WTC11 (cell line): ENCODE measurements around the gene CACNA1C. TPM values are rescaled to one million over a fixed set of nuclear protein-coding genes. Genes with fewer than 3 reads are reported as not detected.

Source experiments
- ATAC-seq: fragments of 200-7000 bp; cut with Tn5 transposase; 2 replicates; pipeline ENCODE4 v1.10.0; 2021; ENCODE audit warnings: mild to moderate bottlenecking, moderate library complexity
- CTCF ChIA-PET: fragments of 300-600 bp; sonication (Branson Sonifier 250); formaldehyde crosslinking; loops from one replicate; lab custom pipeline; 2021; ENCODE audit warnings: antibody characterized with exemption; lab: Charles Lee
- POLR2A ChIA-PET: fragments of 350-600 bp; sonication (Branson Sonifier 250); formaldehyde crosslinking; loops from one replicate; lab custom pipeline; 2021; ENCODE audit warnings: antibody characterized with exemption; lab: Charles Lee
- DNase-seq: peaks from one replicate; pipeline ENCODE4 v3.0.0; 2021; ENCODE audit warnings: low spot score
- H3K27ac Mint-ChIP-seq: 2 replicates; pipeline ENCODE4 v1.8.0; 2021; ENCODE audit warnings: mixed read lengths
- H3K27me3 Mint-ChIP-seq: 2 replicates; pipeline ENCODE4 v1.8.0; 2021; ENCODE audit warnings: low read depth, mild to moderate bottlenecking, moderate library complexity, mixed read lengths
- H3K36me3 Mint-ChIP-seq: 2 replicates; pipeline ENCODE4 v1.8.0; 2021; ENCODE audit warnings: mixed read lengths
- H3K4me1 Mint-ChIP-seq: 2 replicates; pipeline ENCODE4 v1.8.0; 2022; ENCODE audit warnings: mixed read lengths
- H3K4me3 Mint-ChIP-seq: 2 replicates; pipeline ENCODE4 v1.8.0; 2021; ENCODE audit warnings: mild to moderate bottlenecking, moderate library complexity, mixed read lengths
- H3K9me3 Mint-ChIP-seq: 2 replicates; pipeline ENCODE4 v1.8.0; 2021; ENCODE audit warnings: mixed read lengths
- AR ChIP-seq: fragments of 250-450 bp; sonication (Bioruptor Pico); IDR thresholded peaks from 2 replicates; pipeline ENCODE4 v1.9.0; 2021; ENCODE audit warnings: mild to moderate bottlenecking
- ATF1 ChIP-seq: sonication (generic); formaldehyde crosslinking; IDR thresholded peaks from 2 replicates; pipeline ENCODE4 v1.8.1; 2023; ENCODE audit warnings: mild to moderate bottlenecking, moderate library complexity, missing genetic modification reagents
- ATF2 ChIP-seq: sonication (generic); formaldehyde crosslinking; IDR thresholded peaks from 2 replicates; pipeline ENCODE4 v1.8.1; 2022; ENCODE audit warnings: low read depth, missing genetic modification reagents, borderline replicate concordance
- CBFB ChIP-seq: sonication (generic); formaldehyde crosslinking; IDR thresholded peaks from 2 replicates; pipeline ENCODE4 v1.8.1; 2022; ENCODE audit warnings: mild to moderate bottlenecking, low read depth, missing genetic modification reagents
- CREB1 ChIP-seq: sonication (generic); formaldehyde crosslinking; IDR thresholded peaks from 2 replicates; pipeline ENCODE4 v1.8.0; 2023; ENCODE audit warnings: mild to moderate bottlenecking, missing genetic modification reagents
- EMX1 ChIP-seq: fragments of 250-450 bp; sonication (Bioruptor Pico); IDR thresholded peaks from 2 replicates; pipeline ENCODE4 v1.8.0; 2021; ENCODE audit warnings: mild to moderate bottlenecking
- MAX ChIP-seq: sonication (generic); formaldehyde crosslinking; IDR thresholded peaks from 2 replicates; pipeline ENCODE4 v1.8.0; 2022; ENCODE audit warnings: mild to moderate bottlenecking, missing genetic modification reagents
- NR1H2 ChIP-seq: sonication (generic); formaldehyde crosslinking; IDR thresholded peaks from 2 replicates; pipeline ENCODE4 v1.9.0; 2021; ENCODE audit warnings: mild to moderate bottlenecking, moderate library complexity, missing genetic modification reagents
- RELA ChIP-seq: sonication (generic); formaldehyde crosslinking; IDR thresholded peaks from 2 replicates; pipeline ENCODE4 v1.8.1; 2022; ENCODE audit warnings: missing genetic modification reagents, mild to moderate bottlenecking, borderline replicate concordance
- SOX15 ChIP-seq: fragments of 250-450 bp; sonication (Bioruptor Pico); IDR thresholded peaks from 2 replicates; pipeline ENCODE4 v1.9.0; 2021; ENCODE audit warnings: mild to moderate bottlenecking
- ZBTB43 ChIP-seq: sonication (generic); formaldehyde crosslinking; IDR thresholded peaks from 2 replicates; pipeline ENCODE4 v1.8.1; 2023; ENCODE audit warnings: mild to moderate bottlenecking, missing genetic modification reagents
- ZNF121 ChIP-seq: sonication (generic); formaldehyde crosslinking; IDR thresholded peaks from 2 replicates; pipeline ENCODE4 v1.8.0; 2023; ENCODE audit warnings: missing genetic modification reagents
- total RNA-seq: library from RNA; stranded (reverse); gene quantifications from 3 replicates; pipeline ENCODE4 v1.2.3, GENCODE V29; 2021
- TF ChIP-seq, protein P1 (sequence below): fragments of 250-450 bp; sonication (Bioruptor Pico); IDR thresholded peaks from 2 replicates; pipeline ENCODE4 v1.8.0; 2021; ENCODE audit warnings: mild to moderate bottlenecking
- TF ChIP-seq, protein P2 (sequence below): sonication (generic); formaldehyde crosslinking; IDR thresholded peaks from 2 replicates; pipeline ENCODE4 v1.8.1; 2023; ENCODE audit warnings: mild to moderate bottlenecking, missing genetic modification reagents, moderate library complexity
- TF ChIP-seq, protein P3 (sequence below): sonication (generic); formaldehyde crosslinking; IDR thresholded peaks from 2 replicates; pipeline ENCODE4 v1.8.0; 2022; ENCODE audit warnings: mild to moderate bottlenecking, missing genetic modification reagents
- TF ChIP-seq, protein P4 (sequence below): sonication (generic); formaldehyde crosslinking; IDR thresholded peaks from 2 replicates; pipeline ENCODE4 v1.8.1; 2023; ENCODE audit warnings: mild to moderate bottlenecking, missing genetic modification reagents, moderate library complexity
- TF ChIP-seq, protein P5 (sequence below): sonication (generic); formaldehyde crosslinking; IDR thresholded peaks from 2 replicates; pipeline ENCODE4 v1.8.1; 2022; ENCODE audit warnings: mild to moderate bottlenecking, missing genetic modification reagents, moderate library complexity, borderline replicate concordance

CACNA1C gene
- total RNA-seq, 1 experiment from 2014 or later = 1.7 TPM

- CTCF ChIA-PET = interaction anchor here (1.4 to 12.7 kb wide), 5 partner anchors 17 to 352 kb away, joined by 3 to 169 read pairs (median 4); no protein-coding TSS in a partner anchor
- H3K27me3 Mint-ChIP-seq = peaks cover 3% of the 10 kb centered on the region; the same call in 1 of the 2 replicates
- no peaks in the 10 kb centered on the region for H3K36me3 Mint-ChIP-seq
- DNase-seq (no peak), ATAC-seq (no peak)
- no peak overlapping the region for H3K27ac Mint-ChIP-seq
- H3K9me3 Mint-ChIP-seq = no peaks in the 10 kb centered on the region
- peaks cover 68% of the 10 kb centered on the region for H3K4me1 Mint-ChIP-seq
- POLR2A ChIA-PET = interaction anchor here (0.5 kb wide), 1 partner anchor 39 kb away, joined by 4 read pairs; no protein-coding TSS in a partner anchor
- TF ChIP-seq CREB1 (CRISPR knock-in tag) (no peak), EMX1 (CRISPR knock-in tag) (no peak), CBFB (CRISPR knock-in tag) (no peak)
- TF ChIP-seq, protein P1, sequence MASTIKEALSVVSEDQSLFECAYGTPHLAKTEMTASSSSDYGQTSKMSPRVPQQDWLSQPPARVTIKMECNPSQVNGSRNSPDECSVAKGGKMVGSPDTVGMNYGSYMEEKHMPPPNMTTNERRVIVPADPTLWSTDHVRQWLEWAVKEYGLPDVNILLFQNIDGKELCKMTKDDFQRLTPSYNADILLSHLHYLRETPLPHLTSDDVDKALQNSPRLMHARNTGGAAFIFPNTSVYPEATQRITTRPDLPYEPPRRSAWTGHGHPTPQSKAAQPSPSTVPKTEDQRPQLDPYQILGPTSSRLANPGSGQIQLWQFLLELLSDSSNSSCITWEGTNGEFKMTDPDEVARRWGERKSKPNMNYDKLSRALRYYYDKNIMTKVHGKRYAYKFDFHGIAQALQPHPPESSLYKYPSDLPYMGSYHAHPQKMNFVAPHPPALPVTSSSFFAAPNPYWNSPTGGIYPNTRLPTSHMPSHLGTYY (CRISPR knock-in tag) = no peak
- H3K4me3 Mint-ChIP-seq = no peak overlapping the region
Measured at GRCh38 chr12:2288875-2289274, 236.1 kb downstream of the CACNA1C start.

DNA sequence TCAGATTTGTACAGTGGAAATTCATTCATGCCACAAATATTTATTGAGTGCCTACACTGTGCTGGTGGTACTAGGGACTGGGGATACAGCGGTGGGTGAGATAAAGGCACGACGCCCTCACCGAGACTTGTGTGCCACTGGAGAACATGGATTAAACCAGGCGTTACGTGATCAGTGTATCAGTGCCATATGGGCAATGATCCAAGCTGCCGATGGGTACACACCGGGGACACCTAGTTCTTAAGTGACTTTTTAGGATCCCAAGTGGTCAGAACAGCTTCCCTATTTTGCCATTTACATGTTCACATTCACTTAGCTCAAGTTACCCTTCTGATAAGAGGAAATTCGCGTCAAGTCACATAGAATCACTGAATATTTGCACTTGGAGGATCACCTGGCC is 236.7 kb downstream of the CACNA1C start:
- ATAC-seq = no peak
- TF ChIP-seq ZBTB43 = no peak
- no peak for TF ChIP-seq NR1H2
- TF ChIP-seq, protein P2, sequence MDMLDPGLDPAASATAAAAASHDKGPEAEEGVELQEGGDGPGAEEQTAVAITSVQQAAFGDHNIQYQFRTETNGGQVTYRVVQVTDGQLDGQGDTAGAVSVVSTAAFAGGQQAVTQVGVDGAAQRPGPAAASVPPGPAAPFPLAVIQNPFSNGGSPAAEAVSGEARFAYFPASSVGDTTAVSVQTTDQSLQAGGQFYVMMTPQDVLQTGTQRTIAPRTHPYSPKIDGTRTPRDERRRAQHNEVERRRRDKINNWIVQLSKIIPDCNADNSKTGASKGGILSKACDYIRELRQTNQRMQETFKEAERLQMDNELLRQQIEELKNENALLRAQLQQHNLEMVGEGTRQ = no peak
- TF ChIP-seq, protein P3, sequence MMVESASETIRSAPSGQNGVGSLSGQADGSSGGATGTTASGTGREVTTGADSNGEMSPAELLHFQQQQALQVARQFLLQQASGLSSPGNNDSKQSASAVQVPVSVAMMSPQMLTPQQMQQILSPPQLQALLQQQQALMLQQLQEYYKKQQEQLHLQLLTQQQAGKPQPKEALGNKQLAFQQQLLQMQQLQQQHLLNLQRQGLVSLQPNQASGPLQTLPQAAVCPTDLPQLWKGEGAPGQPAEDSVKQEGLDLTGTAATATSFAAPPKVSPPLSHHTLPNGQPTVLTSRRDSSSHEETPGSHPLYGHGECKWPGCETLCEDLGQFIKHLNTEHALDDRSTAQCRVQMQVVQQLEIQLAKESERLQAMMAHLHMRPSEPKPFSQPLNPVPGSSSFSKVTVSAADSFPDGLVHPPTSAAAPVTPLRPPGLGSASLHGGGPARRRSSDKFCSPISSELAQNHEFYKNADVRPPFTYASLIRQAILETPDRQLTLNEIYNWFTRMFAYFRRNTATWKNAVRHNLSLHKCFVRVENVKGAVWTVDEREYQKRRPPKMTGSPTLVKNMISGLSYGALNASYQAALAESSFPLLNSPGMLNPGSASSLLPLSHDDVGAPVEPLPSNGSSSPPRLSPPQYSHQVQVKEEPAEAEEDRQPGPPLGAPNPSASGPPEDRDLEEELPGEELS = no peak
- TF ChIP-seq AR (CRISPR knock-in tag) = no peak
- TF ChIP-seq, all 79 proteins: peak for 0
- ChIA-PET POLR2A (no interaction called here), CTCF (interaction anchor here (1.3 to 12.7 kb wide), 5 partner anchors 10 to 350 kb away, joined by 3 to 169 read pairs (median 7); no protein-coding TSS in a partner anchor)
- Mint-ChIP-seq H3K27me3 (peaks cover 3% of the 10 kb centered on the region; the same call in 1 of the 2 replicates), H3K36me3 (no peaks in the 10 kb centered on the region), H3K9me3 (no peaks in the 10 kb centered on the region), H3K27ac (no peak overlapping the region), H3K4me3 (no peak overlapping the region), H3K4me1 (peaks cover 63% of the 10 kb centered on the region)
- DNase-seq = no peak

DNA sequence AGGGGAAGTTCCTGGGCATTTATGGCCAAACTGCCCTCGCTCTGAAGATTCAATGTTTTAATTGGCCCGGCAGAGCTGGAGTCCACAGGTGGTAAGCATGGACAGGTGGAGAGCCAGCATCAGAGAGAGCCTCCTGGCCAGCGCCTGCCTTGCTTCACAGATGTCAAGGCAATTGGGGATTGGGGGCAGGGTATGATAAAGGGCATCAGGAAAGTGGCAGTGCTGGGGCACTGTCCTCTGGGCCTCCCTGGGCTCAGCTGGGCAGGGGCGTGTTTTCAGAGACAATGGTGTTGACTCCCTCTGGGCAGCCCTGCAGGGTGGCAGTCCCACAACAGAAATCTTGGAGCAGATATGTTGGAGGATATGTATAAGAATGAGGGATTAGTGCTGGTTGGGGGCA is 237.3 kb downstream of the CACNA1C start:
- DNase-seq (no peak), ATAC-seq (no peak)
- CTCF ChIA-PET = interaction anchor here (0.6 to 12.7 kb wide), 7 partner anchors 8 to 1420 kb away, joined by 3 to 169 read pairs (median 7); no protein-coding TSS in a partner anchor
- no peaks in the 10 kb centered on the region for H3K9me3 Mint-ChIP-seq
- H3K27me3 Mint-ChIP-seq = peaks cover 2% of the 10 kb centered on the region; the same call in 1 of the 2 replicates
- peaks cover 61% of the 10 kb centered on the region for H3K4me1 Mint-ChIP-seq
- H3K27ac Mint-ChIP-seq = no peak overlapping the region
- POLR2A ChIA-PET = no interaction called here
- no peaks in the 10 kb centered on the region for H3K36me3 Mint-ChIP-seq
- no peak overlapping the region for H3K4me3 Mint-ChIP-seq
- no peak for TF ChIP-seq ATF1
- no peak for TF ChIP-seq ZBTB43
- TF ChIP-seq, protein P4, sequence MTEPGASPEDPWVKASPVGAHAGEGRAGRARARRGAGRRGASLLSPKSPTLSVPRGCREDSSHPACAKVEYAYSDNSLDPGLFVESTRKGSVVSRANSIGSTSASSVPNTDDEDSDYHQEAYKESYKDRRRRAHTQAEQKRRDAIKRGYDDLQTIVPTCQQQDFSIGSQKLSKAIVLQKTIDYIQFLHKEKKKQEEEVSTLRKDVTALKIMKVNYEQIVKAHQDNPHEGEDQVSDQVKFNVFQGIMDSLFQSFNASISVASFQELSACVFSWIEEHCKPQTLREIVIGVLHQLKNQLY (CRISPR knock-in tag) = no peak
- no peak for TF ChIP-seq MAX
- no peak for TF ChIP-seq ATF2 (CRISPR knock-in tag)
- TF ChIP-seq, protein P5, sequence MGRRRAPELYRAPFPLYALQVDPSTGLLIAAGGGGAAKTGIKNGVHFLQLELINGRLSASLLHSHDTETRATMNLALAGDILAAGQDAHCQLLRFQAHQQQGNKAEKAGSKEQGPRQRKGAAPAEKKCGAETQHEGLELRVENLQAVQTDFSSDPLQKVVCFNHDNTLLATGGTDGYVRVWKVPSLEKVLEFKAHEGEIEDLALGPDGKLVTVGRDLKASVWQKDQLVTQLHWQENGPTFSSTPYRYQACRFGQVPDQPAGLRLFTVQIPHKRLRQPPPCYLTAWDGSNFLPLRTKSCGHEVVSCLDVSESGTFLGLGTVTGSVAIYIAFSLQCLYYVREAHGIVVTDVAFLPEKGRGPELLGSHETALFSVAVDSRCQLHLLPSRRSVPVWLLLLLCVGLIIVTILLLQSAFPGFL (CRISPR knock-in tag) = no peak
- no peak for TF ChIP-seq RELA
- TF ChIP-seq ZNF121 (CRISPR knock-in tag) = no peak
- TF ChIP-seq EMX1 (CRISPR knock-in tag) = no peak
- TF ChIP-seq NR1H2 = no peak
- TF ChIP-seq SOX15 (CRISPR knock-in tag) = no peak
